GM18861 (cell line): ENCODE results near the gene GSE1.
"Not testable (repeated sequence)": the region's sequence is repeated elsewhere in the genome, so short reads cannot be mapped to it uniquely, and the experiment has no call there.

ENCODE experiments used
- ATAC-seq: cut with Tn5 transposase; IDR thresholded peaks from one replicate; pipeline ENCODE4 v1.9.1; 2021; ENCODE audit not compliant: unreplicated experiment

The GSE1 gene

GRCh38 chr16:85589688-85590505 lies 23.2 kb upstream of the GSE1 start:
- ATAC-seq = no peak

- no peak for ATAC-seq
Measured at GRCh38 chr16:85590506-85590832, 22.7 kb upstream of the GSE1 start.

- no peak for ATAC-seq
Measured at GRCh38 chr16:85591381-85591780, 21.7 kb upstream of the GSE1 start.

- not testable (repeated sequence) for ATAC-seq
Measured at GRCh38 chr16:85592277-85592676, 20.8 kb upstream of the GSE1 start.

DNA sequence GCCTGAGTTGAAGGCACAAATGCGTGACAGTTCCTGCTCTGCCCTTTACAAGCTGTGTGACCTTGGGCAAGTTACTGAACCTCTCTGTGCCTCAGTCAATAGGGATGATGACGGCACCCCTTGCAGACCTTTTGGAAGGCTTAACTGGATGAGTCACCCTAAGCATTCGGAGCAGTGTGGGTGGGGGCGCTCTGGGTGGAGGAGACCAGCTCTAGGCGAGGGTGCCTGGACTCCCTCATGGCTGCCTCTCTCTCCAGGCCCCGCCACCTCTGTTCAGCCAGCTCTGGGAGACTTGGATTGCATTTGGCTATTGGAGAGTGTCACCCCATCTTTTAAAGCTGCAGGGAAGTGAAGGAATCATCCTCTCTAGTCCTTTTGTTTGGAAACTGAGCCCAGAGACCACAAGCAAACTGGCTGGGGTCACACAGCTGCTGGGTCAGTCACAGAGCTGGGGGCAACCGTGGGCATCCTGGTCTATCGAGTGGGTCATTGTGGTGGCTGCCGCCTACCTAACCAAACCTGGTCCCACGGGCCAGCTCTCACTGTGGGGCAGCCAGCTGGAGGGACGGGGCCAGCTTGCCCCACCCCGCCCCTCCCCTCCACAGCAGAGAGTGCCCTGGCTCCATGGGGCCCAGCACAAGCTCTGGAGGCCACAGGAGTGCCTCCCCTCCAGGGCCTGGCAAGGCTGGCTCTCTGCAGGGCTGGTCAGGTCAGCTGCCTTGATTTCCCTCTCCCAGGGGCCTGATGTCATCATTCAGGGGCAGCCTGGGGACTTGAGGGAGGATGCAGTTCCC lies 20.2 kb upstream of the GSE1 start:
- no peak for ATAC-seq

DNA sequence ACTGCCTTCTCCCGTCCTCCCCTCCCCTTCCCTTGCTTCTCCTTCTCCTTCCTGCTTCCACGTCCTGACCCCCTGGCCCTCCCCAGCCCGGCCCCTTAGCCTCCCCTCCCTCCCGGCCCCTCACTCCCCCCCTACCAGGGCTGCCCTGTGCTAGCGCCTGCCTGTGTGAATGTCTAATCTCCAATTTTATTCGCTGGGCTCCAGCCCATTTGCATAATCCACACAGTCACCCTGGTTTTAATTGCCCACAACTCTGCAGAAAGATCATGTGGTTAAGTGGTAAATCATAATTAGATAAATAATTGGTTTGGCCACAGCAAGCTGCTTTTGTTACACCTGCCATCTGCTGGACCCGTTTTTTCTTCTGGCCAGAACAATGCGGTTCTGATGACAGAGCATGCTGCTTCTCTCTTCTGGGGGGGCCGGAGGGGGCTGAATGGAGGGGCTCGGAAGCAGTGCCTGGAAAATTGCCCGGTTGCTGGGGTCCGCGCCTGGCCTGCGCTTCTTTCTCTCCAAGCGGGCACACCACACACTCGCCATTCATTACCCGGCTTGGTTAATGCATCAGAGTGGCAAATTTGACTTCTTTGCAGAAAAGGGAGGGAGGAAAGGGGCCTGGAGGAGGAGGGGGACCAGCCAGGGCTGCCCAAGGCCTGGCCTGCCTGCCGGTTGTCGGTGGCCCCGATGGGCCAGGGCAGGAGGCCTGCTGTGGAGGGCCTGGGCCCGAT lies 19.5 kb upstream of the GSE1 start:
- no peak for ATAC-seq

- no peak for ATAC-seq
Measured at GRCh38 chr16:85594273-85594977, 18.7 kb upstream of the GSE1 start.

GRCh38 chr16:85594978-85595661 lies 18.0 kb upstream of the GSE1 start:
- no peak for ATAC-seq

- no peak for ATAC-seq
Measured at GRCh38 chr16:85595812-85596502, 17.2 kb upstream of the GSE1 start.

GRCh38 chr16:85598141-85598540 lies 15.0 kb upstream of the GSE1 start:
- no peak for ATAC-seq

- no peak for ATAC-seq
Measured at GRCh38 chr16:85600078-85600477, 13.0 kb upstream of the GSE1 start.

GRCh38 chr16:85600530-85601271 lies 12.4 kb upstream of the GSE1 start:
- no peak for ATAC-seq

- no peak for ATAC-seq
Measured at GRCh38 chr16:85601272-85601639, 11.9 kb upstream of the GSE1 start.

- ATAC-seq = no peak
Measured at GRCh38 chr16:85601730-85602401, 11.3 kb upstream of the GSE1 start.

DNA sequence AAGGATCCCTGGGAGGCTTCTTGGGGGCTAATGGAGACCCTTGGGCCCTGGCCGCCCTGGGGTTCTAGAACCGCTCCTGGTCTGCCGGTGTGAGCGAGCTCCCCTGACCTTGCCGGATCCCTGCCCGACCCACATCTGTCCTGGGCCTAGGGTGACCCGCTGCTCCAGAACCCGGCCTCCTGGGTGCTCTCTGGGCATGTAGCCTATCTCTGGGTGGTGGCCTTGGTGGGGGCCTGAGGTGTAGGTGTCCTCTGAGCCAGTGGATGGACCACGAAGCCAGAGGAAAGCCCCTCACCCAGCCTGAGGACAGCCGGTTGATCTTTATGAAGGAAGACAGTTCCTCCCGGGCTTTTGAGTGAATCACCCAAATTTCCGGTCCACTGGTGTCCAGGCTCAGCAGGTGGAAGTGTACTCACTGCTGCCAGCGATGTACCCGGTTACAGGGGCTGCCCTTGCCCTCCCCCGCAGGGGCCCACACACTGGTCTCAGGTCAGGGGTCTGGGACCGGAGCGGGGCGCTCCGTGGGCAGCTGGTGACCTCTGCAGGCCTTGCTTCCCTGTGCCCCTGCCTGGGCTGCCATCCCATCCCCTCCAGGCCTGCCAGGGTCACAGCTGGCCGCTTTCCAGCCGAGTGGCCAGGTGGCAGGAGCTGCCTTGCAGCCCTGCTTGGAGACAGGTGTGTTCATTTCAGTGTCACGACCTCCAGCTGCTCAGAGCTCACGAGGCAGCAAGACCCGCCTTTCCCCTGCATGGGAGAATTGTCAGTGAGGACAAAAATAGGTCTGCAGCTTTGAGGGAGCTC lies 10.5 kb upstream of the GSE1 start:
- ATAC-seq = no peak

DNA sequence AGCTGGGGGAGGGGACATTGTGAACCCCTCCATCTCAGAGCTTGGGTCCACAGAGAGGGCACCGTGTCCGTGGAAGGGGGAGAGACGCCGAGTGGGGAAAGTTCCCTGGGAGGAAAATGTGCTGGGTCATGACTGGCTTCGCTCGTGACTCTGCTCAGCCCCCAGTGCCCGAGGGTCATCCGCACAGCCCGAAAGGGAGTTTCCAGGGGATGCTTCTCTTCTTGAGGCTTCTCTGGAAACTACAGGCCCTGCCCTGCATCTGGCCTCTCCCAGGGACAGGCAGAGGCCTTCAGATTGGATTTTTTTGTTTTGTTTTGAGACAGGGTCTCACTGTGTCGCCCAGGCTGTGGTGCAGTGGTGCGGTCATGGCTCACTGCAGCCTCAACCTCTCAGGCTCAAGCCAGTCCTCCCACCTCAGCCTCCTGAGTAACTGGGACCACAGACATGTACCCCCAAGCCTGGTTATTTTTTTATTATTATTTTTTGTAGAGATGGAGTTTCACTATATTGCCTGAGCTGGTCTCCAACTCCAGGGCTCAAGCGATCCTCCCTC lies 9.8 kb upstream of the GSE1 start:
- no peak for ATAC-seq

GRCh38 chr16:85604145-85604705 lies 8.9 kb upstream of the GSE1 start:
- ATAC-seq = no peak
